Measurements from ENCODE around the gene PSME1. TPM values are rescaled to one million over a fixed set of nuclear protein-coding genes. Genes with fewer than 3 reads are reported as not detected.

Gene PSME1
- total and polyA plus RNA-seq, 4 donors: 125 to 311 (median 239) TPM

DNA sequence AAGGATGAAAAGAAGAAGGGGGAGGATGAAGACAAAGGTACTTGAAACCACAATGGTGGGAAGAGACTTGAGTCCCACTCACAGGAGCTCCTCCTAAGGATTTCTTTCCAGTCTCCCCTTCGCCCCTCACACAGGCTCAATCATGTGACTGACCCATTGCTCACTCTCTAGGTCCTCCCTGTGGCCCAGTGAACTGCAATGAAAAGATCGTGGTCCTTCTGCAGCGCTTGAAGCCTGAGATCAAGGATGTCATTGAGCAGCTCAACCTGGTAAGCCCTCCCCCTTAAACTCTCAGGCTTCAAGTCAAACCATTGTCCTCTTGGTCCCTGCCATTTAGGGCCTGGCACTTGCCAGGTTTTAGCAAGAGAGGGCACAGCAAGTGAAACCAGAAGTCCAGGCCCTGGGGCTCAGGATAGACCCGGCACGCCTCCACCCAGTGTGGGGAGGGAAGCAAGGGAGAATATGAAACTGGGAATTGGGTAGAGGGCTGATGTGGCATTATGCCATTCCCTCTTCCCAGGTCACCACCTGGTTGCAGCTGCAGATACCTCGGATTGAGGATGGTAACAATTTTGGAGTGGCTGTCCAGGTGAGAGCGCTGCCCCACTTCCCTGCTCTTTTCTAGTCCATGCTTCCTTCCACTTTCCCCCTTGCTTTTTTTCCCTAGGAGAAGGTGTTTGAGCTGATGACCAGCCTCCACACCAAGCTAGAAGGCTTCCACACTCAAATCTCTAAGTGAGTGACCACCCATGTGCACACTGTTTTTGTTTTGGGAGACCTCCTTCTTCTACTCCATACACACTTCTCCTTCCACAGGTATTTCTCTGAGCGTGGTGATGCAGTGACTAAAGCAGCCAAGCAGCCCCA, 1.8 kb downstream of the PSME1 start:
- H3K4me3 ChIP-seq: no peak overlapping the region
- peaks cover 0 to 29% (median 7%) of the 10 kb centered on the region in 5 donors for H3K4me1 ChIP-seq (ENCODE audit: control insufficient read depth in 5 of 5, insufficient read depth in 5 of 5, low read length in 5 of 5)
- H3K27ac ChIP-seq (ENCODE audit: low read depth in 1 of 2, low read length in 1 of 2): peak overlapping the region in 1 of 2 donors; percentile 23
- H3K36me3 ChIP-seq (ENCODE audit: control insufficient read depth in 4 of 4, insufficient read depth in 4 of 4, low read length in 4 of 4): peaks cover 0 to 20% (median 12%) of the 10 kb centered on the region in 4 donors
- no peak for TF ChIP-seq CTCF (IDR thresholded peaks at IDR 0.05; ENCODE audit: control extremely low read depth, extremely low read depth)
- H3K9ac ChIP-seq (ENCODE audit: insufficient read depth in 1 of 2, low read length in 2 of 2): peak overlapping the region in 1 of 2 donors; percentile 23
- no peak for ATAC-seq (ENCODE audit: insufficient read depth, low FRiP score)
- no peaks in the 10 kb centered on the region for H3K9me3 ChIP-seq (ENCODE audit: control insufficient read depth in 4 of 4, insufficient read depth in 3 of 4, low read length in 3 of 4)
- no peaks in the 10 kb centered on the region for H3K27me3 ChIP-seq (ENCODE audit: control insufficient read depth in 3 of 3, insufficient read depth in 3 of 3, low read length in 2 of 3)
- DNase-seq: no peak
- 87 to 94% methylated on average over 8 of the region's 8 CpGs for WGBS, 2 donors

- Histone ChIP-seq H3K4me1 (ENCODE audit: control insufficient read depth in 5 of 5, insufficient read depth in 5 of 5, low read length in 5 of 5) (peaks cover 0 to 29% (median 7%) of the 10 kb centered on the region in 5 donors), H3K36me3 (ENCODE audit: control insufficient read depth in 4 of 4, insufficient read depth in 4 of 4, low read length in 4 of 4) (peaks cover 0 to 26% (median 16%) of the 10 kb centered on the region in 4 donors), H3K27me3 (ENCODE audit: control insufficient read depth in 3 of 3, insufficient read depth in 3 of 3, low read length in 2 of 3) (no peaks in the 10 kb centered on the region), H3K4me3 (no peak overlapping the region), H3K27ac (ENCODE audit: low read depth in 1 of 2, low read length in 1 of 2) (no peak overlapping the region), H3K9me3 (ENCODE audit: control insufficient read depth in 4 of 4, insufficient read depth in 3 of 4, low read length in 3 of 4) (no peaks in the 10 kb centered on the region), H3K9ac (ENCODE audit: insufficient read depth in 1 of 2, low read length in 2 of 2) (no peak overlapping the region)
- no peak for TF ChIP-seq CTCF (IDR thresholded peaks at IDR 0.05; ENCODE audit: control extremely low read depth, extremely low read depth)
- WGBS, 2 donors: 87 to 94% methylated on average over 13 of the region's 13 CpGs
- DNase-seq: no peak
- ATAC-seq (ENCODE audit: insufficient read depth, low FRiP score): no peak
Measured at GRCh38 chr14:24138396-24139271, 2.6 kb downstream of the PSME1 start.

- TF ChIP-seq CTCF (IDR thresholded peaks at IDR 0.05; ENCODE audit: control extremely low read depth, extremely low read depth): no peak
- ATAC-seq (ENCODE audit: insufficient read depth, low FRiP score) (no peak), DNase-seq (no peak)
- no peak overlapping the region for H3K4me3 ChIP-seq
- peaks cover 0 to 33% (median 22%) of the 10 kb centered on the region in 4 donors for H3K36me3 ChIP-seq (ENCODE audit: control insufficient read depth in 4 of 4, insufficient read depth in 4 of 4, low read length in 4 of 4)
- peaks cover 0 to 29% (median 7%) of the 10 kb centered on the region in 5 donors for H3K4me1 ChIP-seq (ENCODE audit: control insufficient read depth in 5 of 5, insufficient read depth in 5 of 5, low read length in 5 of 5)
- H3K9me3 ChIP-seq (ENCODE audit: control insufficient read depth in 4 of 4, insufficient read depth in 3 of 4, low read length in 3 of 4): no peaks in the 10 kb centered on the region
- no peak overlapping the region for H3K27ac ChIP-seq (ENCODE audit: low read depth in 1 of 2, low read length in 1 of 2)
- H3K9ac ChIP-seq (ENCODE audit: insufficient read depth in 1 of 2, low read length in 2 of 2): peak overlapping the region in 1 of 2 donors; percentile 55
- 90% methylated on average over 9 of the region's 9 CpGs for whole genome bisulfite sequencing, 2 donors
- H3K27me3 ChIP-seq (ENCODE audit: control insufficient read depth in 3 of 3, insufficient read depth in 3 of 3, low read length in 2 of 3): no peaks in the 10 kb centered on the region
Measured at GRCh38 chr14:24139272-24139934, 3.4 kb downstream of the PSME1 start.
